Keratinocyte (primary cell): ENCODE data around the gene TMEM247.

Experiments
- EZH2 ChIP-seq: IDR thresholded peaks from one replicate; pipeline ENCODE4 v1.6.1; 2012; ENCODE audit warnings: inconsistent platforms, mild to moderate bottlenecking, low read length, moderate library complexity
- TF ChIP-seq, protein P1 (sequence below), 3 experiments: IDR thresholded peaks in 1 of 3; conservative IDR thresholded peaks in 1 of 3; optimal IDR thresholded peaks in 1 of 3; 2 replicates in 2 of 3; 3 replicates in 1 of 3; pipeline versions ENCODE3 to v1.5.1; 2011; ENCODE audit warnings: low read length in 3 of 3, mild to moderate bottlenecking in 3 of 3, moderate library complexity in 2 of 3, control low read depth in 1 of 3, inconsistent platforms in 1 of 3; ENCODE audit not compliant: insufficient read depth in 2 of 3; ENCODE audit errors: extremely low read depth in 1 of 3

- TF ChIP-seq, protein P1, sequence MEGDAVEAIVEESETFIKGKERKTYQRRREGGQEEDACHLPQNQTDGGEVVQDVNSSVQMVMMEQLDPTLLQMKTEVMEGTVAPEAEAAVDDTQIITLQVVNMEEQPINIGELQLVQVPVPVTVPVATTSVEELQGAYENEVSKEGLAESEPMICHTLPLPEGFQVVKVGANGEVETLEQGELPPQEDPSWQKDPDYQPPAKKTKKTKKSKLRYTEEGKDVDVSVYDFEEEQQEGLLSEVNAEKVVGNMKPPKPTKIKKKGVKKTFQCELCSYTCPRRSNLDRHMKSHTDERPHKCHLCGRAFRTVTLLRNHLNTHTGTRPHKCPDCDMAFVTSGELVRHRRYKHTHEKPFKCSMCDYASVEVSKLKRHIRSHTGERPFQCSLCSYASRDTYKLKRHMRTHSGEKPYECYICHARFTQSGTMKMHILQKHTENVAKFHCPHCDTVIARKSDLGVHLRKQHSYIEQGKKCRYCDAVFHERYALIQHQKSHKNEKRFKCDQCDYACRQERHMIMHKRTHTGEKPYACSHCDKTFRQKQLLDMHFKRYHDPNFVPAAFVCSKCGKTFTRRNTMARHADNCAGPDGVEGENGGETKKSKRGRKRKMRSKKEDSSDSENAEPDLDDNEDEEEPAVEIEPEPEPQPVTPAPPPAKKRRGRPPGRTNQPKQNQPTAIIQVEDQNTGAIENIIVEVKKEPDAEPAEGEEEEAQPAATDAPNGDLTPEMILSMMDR (optimal IDR thresholded peaks at IDR 0.05 in 1 of 3, IDR thresholded peaks at IDR 0.05 in 1 of 3, conservative IDR thresholded peaks at IDR 0.05 in 1 of 3; ENCODE audit: extremely low read depth in 1 of 3, insufficient read depth in 2 of 3, low read length in 3 of 3), result no peak
- TF ChIP-seq EZH2, result no peak
Measured at GRCh38 chr2:46508312-46508711, 28.9 kb downstream of the TMEM247 start.
